Stimulated activated CD4-positive, alpha-beta T cell treated with anti-CD3 and anti-CD28 coated beads, Interleukin-15, amount 100 ng/mL, for 24 hours (primary cell): ENCODE data around the gene YDJC.
"Not testable (repeated sequence)": the region's sequence is repeated elsewhere in the genome, so short reads cannot be mapped to it uniquely, and the experiment has no call there.

ENCODE experiments used
- DNase-seq: peaks from one replicate; pipeline ENCODE4 v3.0.0-alpha.2; 2020

Gene YDJC

GRCh38 chr22:21629255-21630149 is at the start of gene YDJC:
TSS of gene YDJC (minus strand) at chr22:21630022. CDS start at chr22:21630014, 8 bp downstream.
- peak; percentile 98 for DNase-seq

DNA sequence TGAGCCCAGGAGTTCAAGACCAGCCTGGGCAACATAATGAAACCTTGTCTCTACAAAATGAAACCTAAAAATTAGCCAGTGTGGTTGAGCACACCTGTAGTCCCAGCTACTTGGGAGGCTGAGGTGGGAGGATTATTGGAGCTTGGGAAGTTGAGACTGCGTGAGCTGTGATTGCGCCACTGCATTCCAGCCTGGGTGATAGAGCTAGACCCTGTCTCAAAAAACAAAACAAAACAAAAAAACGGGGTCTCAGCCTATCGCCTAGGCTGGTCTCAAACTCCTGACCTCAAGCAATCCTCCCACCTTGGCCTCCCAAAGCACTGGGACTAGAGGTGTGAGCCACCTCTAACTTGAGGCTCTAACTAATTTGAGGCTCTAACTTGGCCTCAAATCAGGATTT is 49.6 kb upstream of the YDJC start:
- DNase-seq = no peak

DNA sequence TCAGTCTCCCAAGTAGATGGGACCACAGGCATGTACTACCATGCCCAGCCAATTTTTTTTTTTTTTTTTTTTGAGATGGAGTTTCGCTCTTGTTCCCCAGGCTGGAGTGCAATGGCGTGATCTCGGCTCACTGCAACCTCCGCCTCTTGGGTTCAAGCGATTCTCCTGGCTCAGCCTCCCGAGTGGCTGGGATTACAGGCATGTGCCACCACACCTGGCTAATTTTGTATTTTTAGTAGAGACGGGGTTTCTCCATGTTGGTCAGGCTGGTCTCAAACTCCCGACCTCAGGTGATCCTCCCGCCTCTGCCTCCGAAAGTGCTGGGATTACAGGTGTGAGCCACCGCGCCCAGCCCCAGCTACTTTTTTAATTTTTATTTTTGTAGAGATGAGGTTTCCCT is 49.0 kb upstream of the YDJC start:
- DNase-seq = not testable (repeated sequence)

GRCh38 chr22:21677606-21678443 is 48.0 kb upstream of the YDJC start:
- no peak for DNase-seq

DNA sequence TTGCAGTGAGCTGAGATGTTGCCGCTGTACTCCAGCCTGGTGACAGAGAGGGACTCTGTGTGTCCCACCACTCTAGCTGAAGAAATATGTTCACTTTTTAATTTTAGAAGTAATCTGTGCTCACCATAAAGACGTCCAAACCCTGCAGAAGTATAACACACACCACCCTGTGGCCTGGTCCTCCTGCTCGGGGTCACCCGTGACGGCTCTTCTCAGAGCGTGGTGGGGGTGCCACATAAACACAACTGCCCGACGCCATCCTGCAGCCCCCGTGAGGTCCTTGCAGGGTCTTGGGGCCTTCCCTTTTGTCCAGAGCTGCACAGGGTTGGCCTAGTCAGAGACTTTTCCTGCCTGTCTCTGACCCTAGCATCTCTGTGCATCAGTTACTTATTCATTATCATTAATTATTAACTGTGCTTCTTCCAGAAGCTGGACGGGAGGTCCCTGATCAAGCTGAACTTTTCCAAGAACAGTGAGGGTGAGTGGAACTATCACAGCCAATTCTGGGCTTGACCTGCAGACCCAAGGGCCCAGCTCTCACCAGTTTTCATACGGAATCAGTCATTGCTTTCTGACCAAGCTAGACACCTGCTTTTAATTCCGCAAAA is 44.9 kb upstream of the YDJC start:
- DNase-seq = no peak

DNA sequence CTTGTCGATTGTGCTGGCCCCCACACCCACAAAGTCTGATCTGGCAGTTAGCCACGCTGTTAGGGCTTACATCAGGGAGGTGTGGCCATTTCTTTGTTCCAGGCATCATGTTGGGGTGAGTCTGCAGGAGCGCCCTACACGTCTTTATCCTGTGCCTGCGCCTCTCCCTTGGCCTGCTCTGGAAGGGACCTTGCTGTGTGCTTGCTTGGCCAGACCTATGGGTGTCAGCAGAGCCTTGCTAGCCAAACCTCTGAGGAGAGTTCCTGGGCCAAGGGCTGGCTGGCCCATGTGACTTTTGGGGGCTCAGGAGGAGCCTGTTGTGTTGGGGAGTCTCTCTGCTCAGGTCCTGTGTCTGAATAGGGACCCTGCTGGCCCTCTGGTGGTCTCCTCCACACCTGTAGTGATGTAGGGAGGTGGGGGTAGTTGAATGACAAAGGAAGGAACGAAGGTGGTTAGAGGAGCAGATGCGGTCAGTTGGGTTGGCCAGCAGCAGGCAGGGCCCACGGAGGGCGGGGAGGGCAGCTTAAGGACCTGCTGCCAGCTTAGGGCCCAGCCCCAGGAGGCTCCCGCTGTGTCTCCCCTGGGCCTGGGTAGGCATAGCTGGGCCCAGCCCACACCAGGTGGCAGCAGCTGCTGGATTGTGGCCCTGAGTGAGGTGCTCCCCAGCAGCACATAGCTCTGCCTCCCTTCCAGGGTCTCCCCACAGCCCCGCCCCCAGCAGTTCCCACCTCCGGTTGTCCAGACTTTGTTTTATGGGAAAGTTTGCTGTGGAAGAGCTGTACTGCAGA is 43.9 kb upstream of the YDJC start:
- DNase-seq = no peak

DNA sequence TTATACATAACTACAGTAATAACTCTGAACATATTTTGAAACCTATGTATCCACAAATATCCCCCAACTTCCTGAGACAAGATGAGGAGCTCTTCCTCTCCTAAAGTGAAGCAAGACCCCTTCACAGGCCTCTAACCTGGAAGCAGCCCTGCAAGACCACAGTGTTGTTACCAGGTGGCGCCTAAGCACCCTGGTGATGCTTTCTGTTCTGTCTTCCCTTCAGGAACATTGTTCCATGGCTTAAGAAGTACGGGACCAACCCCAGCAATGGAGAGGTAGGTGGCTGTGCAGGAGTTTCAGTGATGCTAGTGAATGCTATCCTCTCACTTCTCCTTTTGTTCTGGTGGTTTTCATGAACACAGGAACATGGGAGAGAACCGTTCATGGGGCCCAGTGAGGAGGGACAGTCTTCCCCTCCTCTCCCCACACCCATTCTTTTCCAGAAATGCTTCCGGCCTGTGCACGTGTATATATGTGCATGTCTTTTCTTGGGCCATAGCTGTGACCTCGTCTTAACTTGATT is 42.3 kb upstream of the YDJC start:
- no peak for DNase-seq

DNA sequence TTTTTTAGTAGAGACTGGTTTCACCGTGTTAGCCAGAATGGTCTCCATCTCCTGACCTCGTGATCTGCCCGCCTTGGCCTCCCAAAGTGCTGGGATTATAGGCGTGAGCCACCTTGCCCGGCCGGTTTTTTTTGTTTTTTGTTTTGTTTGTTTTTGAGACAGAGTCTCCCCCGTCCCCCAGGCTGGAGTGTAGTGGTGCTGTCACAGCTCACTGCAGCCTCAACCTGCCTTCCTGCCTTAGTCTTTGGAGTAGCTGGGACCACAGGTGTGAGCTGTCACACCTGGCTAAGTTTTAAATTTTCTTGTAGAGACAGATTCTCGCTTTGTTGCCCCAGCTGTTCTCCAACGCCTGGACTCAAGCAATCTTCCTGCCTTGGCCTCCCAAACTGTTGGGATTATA is 39.2 kb upstream of the YDJC start:
- no peak for DNase-seq

- no peak for DNase-seq
Measured at GRCh38 chr22:21666786-21667185, 37.0 kb upstream of the YDJC start.

GRCh38 chr22:21665047-21665851 is 35.4 kb upstream of the YDJC start:
- DNase-seq = no peak

- no peak for DNase-seq
Measured at GRCh38 chr22:21663738-21664137, 33.9 kb upstream of the YDJC start.

DNA sequence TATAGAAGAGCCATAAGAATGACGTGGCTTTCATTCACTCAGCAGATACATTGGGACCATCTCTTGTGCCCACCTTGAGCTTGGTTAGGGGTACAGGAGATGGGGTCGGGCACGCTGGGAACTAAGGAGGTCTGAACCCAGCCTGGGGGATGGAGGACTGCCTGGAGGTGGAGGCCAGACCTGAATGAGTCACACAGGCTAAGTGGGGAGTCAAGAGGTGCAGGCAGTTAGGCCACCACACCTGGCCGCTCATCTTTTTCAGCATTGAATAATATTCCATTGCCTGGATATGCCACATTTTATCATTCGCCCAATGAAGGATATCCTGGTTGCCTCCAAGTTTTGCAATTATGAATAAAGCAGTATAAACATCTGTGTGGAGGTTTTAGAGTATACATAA is 32.2 kb upstream of the YDJC start:
- no peak for DNase-seq

GRCh38 chr22:21660904-21661303 is 31.1 kb upstream of the YDJC start:
- no peak for DNase-seq

GRCh38 chr22:21659864-21660525 is 30.2 kb upstream of the YDJC start:
- DNase-seq = no peak

DNA sequence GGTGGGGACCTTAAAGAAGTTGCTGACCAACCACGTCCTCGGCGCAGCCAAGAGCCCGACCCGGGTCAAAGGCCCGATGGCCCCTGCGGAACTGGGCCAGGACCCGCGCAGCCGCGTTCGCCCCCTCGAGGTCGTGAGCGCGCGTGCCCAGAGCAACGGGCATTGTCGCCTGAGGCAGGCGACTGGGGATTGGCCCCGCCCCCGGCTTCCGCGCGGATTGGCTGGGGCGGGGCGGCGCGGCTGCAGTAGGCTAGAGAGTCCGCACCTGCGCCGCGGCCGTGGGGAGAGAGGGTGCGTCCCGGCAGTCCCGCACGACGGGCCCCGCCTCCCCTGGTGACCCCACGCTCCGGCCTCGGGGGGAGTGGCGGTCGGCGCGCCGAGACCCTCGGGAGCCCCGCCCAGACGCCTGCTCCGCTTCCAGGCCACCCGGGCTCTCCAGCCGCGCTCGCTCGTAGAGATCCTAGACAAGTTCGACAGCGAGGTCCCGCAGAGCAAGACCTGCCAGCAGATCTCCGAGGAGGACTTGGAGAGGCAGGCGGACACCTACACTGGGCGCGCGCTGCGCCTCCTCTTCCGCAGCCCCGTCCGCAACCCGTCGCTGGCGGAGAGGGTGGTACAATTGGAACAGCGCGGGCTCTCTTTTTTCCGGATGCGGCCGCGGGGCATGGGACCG is 27.7 kb upstream of the YDJC start:
- peak; percentile 90 for DNase-seq

- DNase-seq = no peak
Measured at GRCh38 chr22:21657020-21657359, 27.2 kb upstream of the YDJC start.

DNA sequence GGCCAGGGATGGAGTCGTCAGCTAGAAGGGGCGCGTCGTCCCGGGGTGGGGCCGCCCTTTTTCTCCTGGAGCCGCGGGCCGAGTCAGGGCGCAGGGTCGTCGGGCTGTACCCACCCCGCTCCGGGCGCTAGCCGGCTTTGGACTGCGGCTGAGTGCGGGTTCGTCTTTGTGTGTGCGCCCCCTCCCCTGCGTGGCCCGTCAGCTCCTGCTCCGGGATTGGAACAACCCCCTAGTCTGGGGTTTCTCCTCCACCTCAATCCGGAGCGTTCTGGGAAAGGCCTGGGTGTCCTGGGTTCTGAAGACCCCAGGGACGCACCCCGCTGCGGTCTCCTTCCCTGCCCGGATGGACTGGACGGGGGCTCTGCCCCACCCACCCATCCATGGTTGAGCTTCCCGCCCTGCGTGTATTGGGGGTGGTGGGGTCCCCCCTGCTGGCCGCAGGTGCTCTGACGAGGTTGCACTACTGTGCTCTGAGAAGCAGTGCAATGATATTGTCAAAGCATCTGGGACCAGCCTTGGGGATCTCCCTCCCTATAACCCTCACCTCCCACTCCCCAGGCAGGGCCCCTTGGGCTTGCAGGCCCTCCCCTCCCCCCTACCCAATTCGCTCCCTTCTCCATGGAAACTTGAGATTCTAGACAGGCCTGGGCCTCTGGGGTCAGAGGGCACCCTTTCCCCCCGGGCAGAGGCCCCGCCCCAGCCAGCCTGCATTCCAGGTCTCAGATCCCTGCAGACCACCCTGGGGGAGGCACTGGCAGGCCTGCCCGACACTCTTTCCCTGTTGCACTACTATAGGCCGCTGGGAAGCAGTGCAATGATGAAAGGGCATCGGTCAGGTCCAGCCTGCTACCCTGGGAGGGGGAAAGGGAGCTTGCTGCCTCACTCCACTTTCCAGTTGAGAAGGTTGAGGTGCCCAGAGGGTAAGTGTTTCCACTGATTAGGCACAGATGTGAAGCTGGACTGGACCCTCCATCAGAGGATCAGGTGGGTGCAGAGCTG is 23.0 kb upstream of the YDJC start:
- no peak for DNase-seq

DNA sequence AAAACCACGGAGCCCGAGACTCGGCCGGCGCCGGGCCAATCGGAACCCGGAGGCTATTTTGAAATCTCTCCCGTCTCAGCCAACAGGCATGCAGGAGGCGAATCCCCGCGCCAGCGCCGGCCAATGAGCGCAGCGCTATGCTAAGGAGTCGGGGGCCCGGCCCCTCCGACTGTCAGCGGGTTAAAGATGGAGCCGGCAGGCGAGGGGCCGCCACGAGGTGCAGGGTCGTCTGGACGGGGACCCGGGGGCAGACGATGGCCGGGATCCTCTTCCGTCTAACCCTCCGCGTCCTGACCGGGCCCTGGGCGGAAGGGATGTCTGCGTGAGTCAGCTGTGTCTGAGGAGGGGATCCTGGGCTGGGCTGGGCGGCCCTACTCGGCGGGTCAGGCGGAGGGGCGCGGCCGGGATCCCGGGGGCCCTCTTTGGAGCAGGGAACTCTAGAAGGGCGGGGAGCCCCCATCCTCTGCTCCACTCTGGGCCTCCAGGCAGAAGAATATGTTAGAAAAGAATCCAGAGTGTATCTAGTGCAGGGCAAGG is 22.3 kb upstream of the YDJC start:
- peak; percentile 94 for DNase-seq

- DNase-seq = no peak
Measured at GRCh38 chr22:21651521-21652009, 21.7 kb upstream of the YDJC start.
